Right lobe of liver (tissue), 4 donors: ENCODE data around the gene CLEC1B.

Experiments
- POLR2A ChIP-seq: fragments of 450-650 bp; IDR thresholded peaks from one replicate; pipeline ENCODE4 v1.6.1; 2017; ENCODE audit warnings: antibody characterized with exemption, mild to moderate bottlenecking
- TF ChIP-seq, protein P1 (sequence below), 4 donors: fragments of 200-600 bp in 3 of 4; fragments of 450-650 bp in 1 of 4; IDR thresholded peaks; one replicate each; pipeline versions ENCODE4 v1.5.1 to v1.8.0; 2016 to 2022; ENCODE audit warnings: antibody characterized with exemption in 4 of 4, mild to moderate bottlenecking in 2 of 4
- donor health status: DM: no; HTN: no; CAD: no.
- donor health status: DM: no; HTN: no; CAD: no.
- donor health status: DM: no; HTN: yes; CAD: no.

DNA sequence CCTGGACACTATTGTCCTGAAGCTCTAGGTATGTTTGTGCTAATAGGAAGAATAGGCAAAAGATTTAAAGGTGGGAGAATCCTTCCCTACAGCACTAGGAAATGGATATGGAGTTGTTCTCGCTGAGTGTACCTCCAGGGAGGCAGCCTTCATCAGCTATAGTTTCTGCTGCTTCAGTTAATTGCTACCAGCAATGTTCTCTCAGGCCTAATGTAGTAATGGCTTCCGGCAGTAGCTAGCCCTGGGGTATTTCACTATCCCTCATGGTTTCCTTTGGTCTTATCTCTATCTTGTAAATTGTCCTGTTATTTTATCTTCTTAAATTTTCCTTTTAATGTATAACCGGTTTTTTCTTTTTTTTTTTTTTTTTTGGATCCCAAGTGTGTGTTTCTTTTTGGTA lies 37.0 kb downstream of the CLEC1B start:
- TF ChIP-seq, protein P1, sequence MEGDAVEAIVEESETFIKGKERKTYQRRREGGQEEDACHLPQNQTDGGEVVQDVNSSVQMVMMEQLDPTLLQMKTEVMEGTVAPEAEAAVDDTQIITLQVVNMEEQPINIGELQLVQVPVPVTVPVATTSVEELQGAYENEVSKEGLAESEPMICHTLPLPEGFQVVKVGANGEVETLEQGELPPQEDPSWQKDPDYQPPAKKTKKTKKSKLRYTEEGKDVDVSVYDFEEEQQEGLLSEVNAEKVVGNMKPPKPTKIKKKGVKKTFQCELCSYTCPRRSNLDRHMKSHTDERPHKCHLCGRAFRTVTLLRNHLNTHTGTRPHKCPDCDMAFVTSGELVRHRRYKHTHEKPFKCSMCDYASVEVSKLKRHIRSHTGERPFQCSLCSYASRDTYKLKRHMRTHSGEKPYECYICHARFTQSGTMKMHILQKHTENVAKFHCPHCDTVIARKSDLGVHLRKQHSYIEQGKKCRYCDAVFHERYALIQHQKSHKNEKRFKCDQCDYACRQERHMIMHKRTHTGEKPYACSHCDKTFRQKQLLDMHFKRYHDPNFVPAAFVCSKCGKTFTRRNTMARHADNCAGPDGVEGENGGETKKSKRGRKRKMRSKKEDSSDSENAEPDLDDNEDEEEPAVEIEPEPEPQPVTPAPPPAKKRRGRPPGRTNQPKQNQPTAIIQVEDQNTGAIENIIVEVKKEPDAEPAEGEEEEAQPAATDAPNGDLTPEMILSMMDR (IDR thresholded peaks at IDR 0.05), result no peak
- TF ChIP-seq POLR2A, result no peak
